HEK293T (cell line): ENCODE data around the gene ACBD3.

Experiments used
- ARNT ChIP-seq: fragments of 450-650 bp; IDR thresholded peaks from 2 replicates; pipeline ENCODE4 v1.6.1; 2017; ENCODE audit warnings: mild to moderate bottlenecking
- BHLHE40 ChIP-seq: fragments of 450-650 bp; IDR thresholded peaks from 2 replicates; pipeline ENCODE4 v1.6.1; 2016; ENCODE audit warnings: mild to moderate bottlenecking, moderate library complexity, borderline replicate concordance
- ELF4 ChIP-seq: fragments of 450-650 bp; IDR thresholded peaks from 2 replicates; pipeline ENCODE4 v1.6.1; 2017; ENCODE audit warnings: antibody characterized with exemption
- FOXA1 ChIP-seq: fragments of 450-650 bp; IDR thresholded peaks from 2 replicates; pipeline ENCODE4 v1.6.1; 2016; ENCODE audit warnings: mild to moderate bottlenecking
- FOXK2 ChIP-seq: fragments of 450-650 bp; IDR thresholded peaks from 2 replicates; pipeline ENCODE4 v1.6.1; 2016; ENCODE audit warnings: mild to moderate bottlenecking
- FOXM1 ChIP-seq: fragments of 450-650 bp; IDR thresholded peaks from 2 replicates; pipeline ENCODE4 v1.6.1; 2017; ENCODE audit warnings: mild to moderate bottlenecking, borderline replicate concordance
- L3MBTL2 ChIP-seq: fragments of 450-650 bp; conservative IDR thresholded peaks from 2 replicates; pipeline ENCODE4 v1.6.1; 2016; ENCODE audit warnings: mild to moderate bottlenecking
- LEF1 ChIP-seq: fragments of 450-650 bp; IDR thresholded peaks from 2 replicates; pipeline ENCODE4 v1.6.1; 2017; ENCODE audit warnings: mild to moderate bottlenecking, borderline replicate concordance
- NFRKB ChIP-seq: fragments of 450-650 bp; IDR thresholded peaks from 2 replicates; pipeline ENCODE4 v1.6.1; 2016; ENCODE audit warnings: mild to moderate bottlenecking, moderate library complexity
- PKNOX1 ChIP-seq: fragments of 450-650 bp; IDR thresholded peaks from 2 replicates; pipeline ENCODE4 v1.6.1; 2016
- SP1 ChIP-seq: fragments of 450-650 bp; IDR thresholded peaks from 2 replicates; pipeline ENCODE4 v1.6.1; 2017
- SUZ12 ChIP-seq: fragments of 450-650 bp; IDR thresholded peaks from 2 replicates; pipeline ENCODE4 v1.6.1; 2016; ENCODE audit warnings: mild to moderate bottlenecking
- TARDBP ChIP-seq: fragments of 450-650 bp; IDR thresholded peaks from 2 replicates; pipeline ENCODE4 v1.6.1; 2016
- ZNF384 ChIP-seq: fragments of 450-650 bp; IDR thresholded peaks from 2 replicates; pipeline ENCODE4 v1.6.1; 2016

- TF ChIP-seq SP1, result no peak
- TF ChIP-seq FOXK2, result no peak
- TF ChIP-seq ZNF384, result no peak
- TF ChIP-seq BHLHE40, result no peak
- no peak for TF ChIP-seq FOXM1
- no peak for TF ChIP-seq PKNOX1
- no peak for TF ChIP-seq ARNT
- TF ChIP-seq LEF1, result no peak
- no peak for TF ChIP-seq L3MBTL2
- no peak for TF ChIP-seq ELF4
- no peak for TF ChIP-seq SUZ12
- TF ChIP-seq TARDBP, result no peak
- no peak for TF ChIP-seq NFRKB
- no peak for TF ChIP-seq FOXA1
These were observed 38.4 kb downstream of the ACBD3 start for GRCh38 chr1:226148121-226148648.
